Activated T-cell treated with anti-CD3 and anti-CD28 coated beads, Interleukin-2, amount 50 U/mL, for 24 hours (primary cell): ENCODE measurements around the gene TAAR2.
"Not testable (repeated sequence)": the region's sequence is repeated elsewhere in the genome, so short reads cannot be mapped to it uniquely, and the experiment has no call there.

Experiments used
- DNase-seq: peaks from one replicate; pipeline ENCODE4 v3.0.0-alpha.2; 2020
- H3K27ac Mint-ChIP-seq: 2 replicates; pipeline ENCODE4 v1.8.0; 2020; ENCODE audit warnings: mild to moderate bottlenecking, mixed read lengths
- H3K27me3 Mint-ChIP-seq: 2 replicates; pipeline ENCODE4 v1.8.0; 2020; ENCODE audit warnings: mixed read lengths
- H3K36me3 Mint-ChIP-seq: 2 replicates; pipeline ENCODE4 v1.8.0; 2020; ENCODE audit warnings: low read depth, mixed read lengths
- H3K4me1 Mint-ChIP-seq: 2 replicates; pipeline ENCODE4 v1.8.0; 2020; ENCODE audit warnings: low read depth, mixed read lengths
- H3K4me3 Mint-ChIP-seq: 2 replicates; pipeline ENCODE4 v1.8.0; 2020; ENCODE audit warnings: mild to moderate bottlenecking, moderate library complexity, mixed read lengths
- H3K9me3 Mint-ChIP-seq: 2 replicates; pipeline ENCODE4 v1.8.0; 2020; ENCODE audit warnings: mixed read lengths

TAAR2 gene

GRCh38 chr6:132624175-132624574, at the start of gene TAAR2:
Gene TAAR2, minus strand, starts transcription at chr6:132624275. Its CDS starts 0 bp downstream, at chr6:132624275.
- no peaks in the 10 kb centered on the region for H3K36me3 Mint-ChIP-seq
- no peak within 1 kb of the TSS for H3K27ac Mint-ChIP-seq
- H3K4me3 Mint-ChIP-seq: no peak within 1 kb of the TSS
- no peaks in the 10 kb centered on the region for H3K4me1 Mint-ChIP-seq
- peaks cover 42% of the 10 kb centered on the region for H3K27me3 Mint-ChIP-seq
- H3K9me3 Mint-ChIP-seq: peaks cover 3% of the 10 kb centered on the region
- no peak for DNase-seq

- H3K27ac Mint-ChIP-seq: no peak overlapping the region
- peaks cover 3% of the 10 kb centered on the region for H3K4me1 Mint-ChIP-seq
- no peak overlapping the region for H3K4me3 Mint-ChIP-seq
- H3K9me3 Mint-ChIP-seq: no peaks in the 10 kb centered on the region
- no peaks in the 10 kb centered on the region for H3K36me3 Mint-ChIP-seq
- peaks cover 23% of the 10 kb centered on the region for H3K27me3 Mint-ChIP-seq
- no peak for DNase-seq
Observed at GRCh38 chr6:132673376-132674094, 49.5 kb upstream of the TAAR2 start.

GRCh38 chr6:132671295-132671694, 47.2 kb upstream of the TAAR2 start:
- Mint-ChIP-seq H3K27me3 (peaks cover 11% of the 10 kb centered on the region), H3K36me3 (no peaks in the 10 kb centered on the region), H3K4me1 (peaks cover 3% of the 10 kb centered on the region), H3K9me3 (no peaks in the 10 kb centered on the region), H3K27ac (no peak overlapping the region), H3K4me3 (no peak overlapping the region)
- no peak for DNase-seq

GRCh38 chr6:132669690-132670291, 45.7 kb upstream of the TAAR2 start:
- no peak for DNase-seq
- no peaks in the 10 kb centered on the region for H3K9me3 Mint-ChIP-seq
- peaks cover 3% of the 10 kb centered on the region for H3K4me1 Mint-ChIP-seq
- no peaks in the 10 kb centered on the region for H3K36me3 Mint-ChIP-seq
- H3K27ac Mint-ChIP-seq: no peak overlapping the region
- H3K4me3 Mint-ChIP-seq: no peak overlapping the region
- peaks cover 11% of the 10 kb centered on the region for H3K27me3 Mint-ChIP-seq

- Mint-ChIP-seq H3K9me3 (no peaks in the 10 kb centered on the region), H3K27ac (no peak overlapping the region), H3K36me3 (no peaks in the 10 kb centered on the region), H3K4me3 (no peak overlapping the region), H3K27me3 (peaks cover 8% of the 10 kb centered on the region), H3K4me1 (peaks cover 3% of the 10 kb centered on the region)
- DNase-seq: no peak
Observed at GRCh38 chr6:132666118-132666517, 42.0 kb upstream of the TAAR2 start.

- H3K36me3 Mint-ChIP-seq: no peaks in the 10 kb centered on the region
- no peak overlapping the region for H3K4me3 Mint-ChIP-seq
Observed at GRCh38 chr6:132664309-132665034, 40.4 kb upstream of the TAAR2 start.

GRCh38 chr6:132663661-132664060, 39.6 kb upstream of the TAAR2 start:
- Mint-ChIP-seq H3K9me3 (no peaks in the 10 kb centered on the region), H3K27me3 (no peaks in the 10 kb centered on the region), H3K27ac (no peak overlapping the region), H3K36me3 (no peaks in the 10 kb centered on the region), H3K4me3 (no peak overlapping the region), H3K4me1 (no peaks in the 10 kb centered on the region)
- DNase-seq: no peak

More at GRCh38 chr6:132664309-132665034, 40.4 kb upstream of the TAAR2 start:
- Mint-ChIP-seq H3K9me3 (no peaks in the 10 kb centered on the region), H3K27ac (no peak overlapping the region), H3K27me3 (peaks cover 2% of the 10 kb centered on the region), H3K4me1 (no peaks in the 10 kb centered on the region)
- DNase-seq: no peak

GRCh38 chr6:132661906-132662305, 37.8 kb upstream of the TAAR2 start:
- no peaks in the 10 kb centered on the region for H3K36me3 Mint-ChIP-seq
- no peaks in the 10 kb centered on the region for H3K4me1 Mint-ChIP-seq
- H3K27me3 Mint-ChIP-seq: no peaks in the 10 kb centered on the region
- no peaks in the 10 kb centered on the region for H3K9me3 Mint-ChIP-seq
- H3K27ac Mint-ChIP-seq: no peak overlapping the region
- DNase-seq: no peak
- no peak overlapping the region for H3K4me3 Mint-ChIP-seq

- no peaks in the 10 kb centered on the region for H3K36me3 Mint-ChIP-seq
- no peaks in the 10 kb centered on the region for H3K9me3 Mint-ChIP-seq
- H3K27me3 Mint-ChIP-seq: no peaks in the 10 kb centered on the region
- no peaks in the 10 kb centered on the region for H3K4me1 Mint-ChIP-seq
- no peak within 1 kb of the TSS for H3K4me3 Mint-ChIP-seq
- DNase-seq: no peak
- H3K27ac Mint-ChIP-seq: no peak within 1 kb of the TSS
Observed at GRCh38 chr6:132659082-132659481, 35.0 kb upstream of the TAAR2 start, which contains the start of gene TAAR1. Gene TAAR1, minus strand, starts transcription at chr6:132659182. Its CDS starts 13,179 bp downstream, at chr6:132646003.

GRCh38 chr6:132651062-132651461, 27.0 kb upstream of the TAAR2 start:
- DNase-seq: no peak
- peaks cover 5% of the 10 kb centered on the region for H3K27me3 Mint-ChIP-seq
- no peak overlapping the region for H3K27ac Mint-ChIP-seq
- H3K36me3 Mint-ChIP-seq: no peaks in the 10 kb centered on the region
- peaks cover 5% of the 10 kb centered on the region for H3K4me1 Mint-ChIP-seq
- H3K9me3 Mint-ChIP-seq: no peaks in the 10 kb centered on the region
- H3K4me3 Mint-ChIP-seq: no peak overlapping the region

- H3K4me1 Mint-ChIP-seq: peaks cover 5% of the 10 kb centered on the region
- H3K4me3 Mint-ChIP-seq: no peak overlapping the region
- H3K36me3 Mint-ChIP-seq: no peaks in the 10 kb centered on the region
- no peak for DNase-seq
- no peaks in the 10 kb centered on the region for H3K9me3 Mint-ChIP-seq
- no peak overlapping the region for H3K27ac Mint-ChIP-seq
- H3K27me3 Mint-ChIP-seq: peaks cover 5% of the 10 kb centered on the region
Observed at GRCh38 chr6:132650429-132650828, 26.4 kb upstream of the TAAR2 start.

GRCh38 chr6:132648828-132649227, 24.8 kb upstream of the TAAR2 start:
- H3K36me3 Mint-ChIP-seq: no peaks in the 10 kb centered on the region
- H3K27me3 Mint-ChIP-seq: peaks cover 5% of the 10 kb centered on the region
- no peak overlapping the region for H3K4me3 Mint-ChIP-seq
- no peaks in the 10 kb centered on the region for H3K9me3 Mint-ChIP-seq
- peaks cover 5% of the 10 kb centered on the region for H3K4me1 Mint-ChIP-seq
- H3K27ac Mint-ChIP-seq: no peak overlapping the region
- no peak for DNase-seq

GRCh38 chr6:132648356-132648755, 24.3 kb upstream of the TAAR2 start:
- peaks cover under 1% of the 10 kb centered on the region for H3K27me3 Mint-ChIP-seq
- no peak overlapping the region for H3K4me3 Mint-ChIP-seq
- no peak for DNase-seq
- H3K27ac Mint-ChIP-seq: no peak overlapping the region
- no peaks in the 10 kb centered on the region for H3K9me3 Mint-ChIP-seq
- no peaks in the 10 kb centered on the region for H3K36me3 Mint-ChIP-seq
- H3K4me1 Mint-ChIP-seq: peaks cover 5% of the 10 kb centered on the region

GRCh38 chr6:132643547-132643946, 19.5 kb upstream of the TAAR2 start:
- H3K9me3 Mint-ChIP-seq: no peaks in the 10 kb centered on the region
- H3K27me3 Mint-ChIP-seq: peaks cover under 1% of the 10 kb centered on the region
- H3K27ac Mint-ChIP-seq: no peak overlapping the region
- H3K4me3 Mint-ChIP-seq: no peak overlapping the region
- DNase-seq: no peak
- peaks cover 5% of the 10 kb centered on the region for H3K4me1 Mint-ChIP-seq
- H3K36me3 Mint-ChIP-seq: no peaks in the 10 kb centered on the region

GRCh38 chr6:132637135-132637534, 13.1 kb upstream of the TAAR2 start:
- not testable (repeated sequence) for H3K9me3 Mint-ChIP-seq, H3K27ac Mint-ChIP-seq, DNase-seq, H3K36me3 Mint-ChIP-seq, H3K4me3 Mint-ChIP-seq, H3K4me1 Mint-ChIP-seq
- peaks cover 40% of the 10 kb centered on the region for H3K27me3 Mint-ChIP-seq
